ENCODE measurements around the gene NDST1. TPM values are rescaled to one million over a fixed set of nuclear protein-coding genes. Genes with fewer than 3 reads are reported as not detected.

Gene NDST1
- total RNA-seq, 2 donors from 2014 or later: 3.4 to 3.5 TPM

DNA sequence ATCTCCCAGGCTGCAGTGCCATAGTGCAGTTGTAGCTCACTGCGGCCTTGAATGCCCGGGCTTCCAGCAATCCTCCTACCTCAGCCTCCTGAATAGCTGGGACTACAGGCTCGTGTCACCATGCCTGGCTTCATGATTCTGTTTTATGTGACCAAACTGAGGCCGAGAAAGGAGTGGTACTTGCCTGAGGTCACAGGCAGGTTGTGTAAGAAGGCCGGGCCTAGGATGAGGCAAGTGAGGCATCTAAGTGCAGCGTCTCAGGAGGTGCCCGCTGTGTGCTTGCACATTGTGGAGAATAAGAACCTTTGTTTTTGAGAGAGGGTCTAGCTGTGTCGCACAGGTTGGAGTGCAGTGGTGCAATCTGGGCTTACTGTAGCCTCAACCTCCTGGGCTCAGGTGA is 2.1 kb upstream of the NDST1 start:
- no peak for ATAC-seq (replicated peaks in 1 of 2)
- Mint-ChIP-seq H3K9me3 (no peaks in the 10 kb centered on the region), H3K4me3 (no peak overlapping the region), H3K27me3 (ENCODE audit: low read depth) (no peaks in the 10 kb centered on the region), H3K4me1 (ENCODE audit: low read depth) (no peaks in the 10 kb centered on the region), H3K36me3 (ENCODE audit: insufficient read depth in 2 of 2) (no peaks in the 10 kb centered on the region), H3K27ac (no peak overlapping the region)
- DNase-seq: no peak

DNA sequence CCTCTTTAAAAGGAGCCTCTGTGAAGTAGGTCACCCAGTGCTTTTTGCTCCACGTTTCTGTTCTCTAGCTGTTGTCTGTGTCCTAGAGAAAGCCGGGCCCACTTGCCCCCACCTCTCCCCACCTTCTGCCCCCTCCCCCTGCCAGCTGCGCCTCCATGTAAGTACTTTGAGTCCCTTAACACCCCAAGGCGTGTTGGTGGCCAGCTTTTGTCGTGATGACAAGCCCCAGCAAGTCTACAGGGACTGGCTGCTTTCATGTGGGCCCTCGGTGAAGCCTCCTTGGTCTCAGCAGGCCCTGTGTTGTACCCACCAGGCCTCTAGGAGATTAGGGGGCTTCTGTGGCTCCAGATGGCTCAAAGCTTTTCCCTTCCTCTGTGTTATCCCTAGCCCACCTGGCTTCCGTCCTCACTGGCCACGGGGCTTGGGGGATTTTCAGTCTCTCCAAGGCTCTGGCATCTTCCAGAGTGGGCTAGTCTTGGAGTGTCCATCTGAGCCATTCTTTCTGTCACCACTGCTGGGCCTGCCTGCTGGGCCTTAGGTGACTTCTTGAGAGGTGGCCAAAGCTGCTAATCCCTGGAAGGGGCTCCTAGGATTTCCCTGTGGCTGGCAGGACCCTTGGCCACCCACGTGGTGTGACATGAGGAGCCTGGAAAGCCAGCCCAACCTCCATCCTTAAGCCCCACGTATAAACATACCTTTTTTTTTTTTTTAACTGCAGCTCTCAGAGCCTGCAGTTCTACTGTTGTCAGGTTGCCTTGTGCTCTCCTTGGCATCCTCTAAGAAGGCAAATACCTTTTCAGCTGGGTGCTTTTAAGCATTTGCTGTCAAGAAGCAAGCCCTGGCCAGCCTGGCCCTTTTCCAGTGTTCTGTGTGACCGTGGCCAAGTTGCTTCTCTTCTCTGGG is 1.1 kb upstream of the NDST1 start:
- no peaks in the 10 kb centered on the region for H3K27me3 Mint-ChIP-seq (ENCODE audit: low read depth)

GRCh38 chr5:150508277-150508640 is 328 bp downstream of the NDST1 start:
- H3K4me1 Mint-ChIP-seq (ENCODE audit: low read depth): no peaks in the 10 kb centered on the region
- H3K27me3 Mint-ChIP-seq (ENCODE audit: low read depth): no peaks in the 10 kb centered on the region
- H3K9me3 Mint-ChIP-seq: no peaks in the 10 kb centered on the region
- H3K27ac Mint-ChIP-seq: no peak overlapping the region
- no peak for ATAC-seq (replicated peaks in 1 of 2)
- no peaks in the 10 kb centered on the region for H3K36me3 Mint-ChIP-seq (ENCODE audit: insufficient read depth in 2 of 2)
- no peak overlapping the region for H3K4me3 Mint-ChIP-seq
- no peak for DNase-seq

More for the DNA sequence above, 1.1 kb upstream of the NDST1 start:
- no peak overlapping the region for H3K27ac Mint-ChIP-seq
- no peaks in the 10 kb centered on the region for H3K36me3 Mint-ChIP-seq (ENCODE audit: insufficient read depth in 2 of 2)
- no peak for ATAC-seq (replicated peaks in 1 of 2)
- no peak for DNase-seq
- H3K4me3 Mint-ChIP-seq: no peak overlapping the region
- H3K9me3 Mint-ChIP-seq: no peaks in the 10 kb centered on the region
- H3K4me1 Mint-ChIP-seq (ENCODE audit: low read depth): no peaks in the 10 kb centered on the region

GRCh38 chr5:150508828-150509227 is 897 bp downstream of the NDST1 start:
- DNase-seq (no peak), ATAC-seq (replicated peaks in 1 of 2) (no peak)
- H3K9me3 Mint-ChIP-seq: no peaks in the 10 kb centered on the region
- no peaks in the 10 kb centered on the region for H3K36me3 Mint-ChIP-seq (ENCODE audit: insufficient read depth in 2 of 2)
- no peaks in the 10 kb centered on the region for H3K4me1 Mint-ChIP-seq (ENCODE audit: low read depth)
- H3K4me3 Mint-ChIP-seq: no peak overlapping the region
- H3K27ac Mint-ChIP-seq: no peak overlapping the region
- no peaks in the 10 kb centered on the region for H3K27me3 Mint-ChIP-seq (ENCODE audit: low read depth)

DNA sequence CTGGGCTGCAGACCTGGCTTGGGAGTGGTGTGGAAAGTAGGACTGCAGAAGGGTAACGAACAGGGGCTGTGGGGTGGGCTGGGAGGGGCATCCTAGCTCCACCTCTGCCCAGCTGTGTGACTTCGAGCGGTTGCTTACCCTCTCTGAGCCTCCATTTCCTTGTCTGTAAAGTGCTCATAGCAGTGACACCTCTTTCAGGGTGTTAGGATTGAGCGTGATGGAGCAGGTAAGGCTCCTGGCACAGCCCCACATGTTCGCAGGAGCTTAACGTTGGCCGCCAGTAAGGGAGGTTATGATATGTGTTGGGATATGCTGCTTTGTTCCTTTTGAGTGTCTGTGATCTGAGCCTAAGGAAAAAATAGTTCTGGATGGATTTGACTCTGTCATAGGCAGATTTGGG is 2.1 kb downstream of the NDST1 start:
- DNase-seq (no peak), ATAC-seq (replicated peaks in 1 of 2) (no peak)
- Mint-ChIP-seq H3K27me3 (ENCODE audit: low read depth) (no peaks in the 10 kb centered on the region), H3K9me3 (no peaks in the 10 kb centered on the region), H3K4me3 (no peak overlapping the region), H3K4me1 (ENCODE audit: low read depth) (no peaks in the 10 kb centered on the region), H3K36me3 (ENCODE audit: insufficient read depth in 2 of 2) (no peaks in the 10 kb centered on the region), H3K27ac (no peak overlapping the region)

DNA sequence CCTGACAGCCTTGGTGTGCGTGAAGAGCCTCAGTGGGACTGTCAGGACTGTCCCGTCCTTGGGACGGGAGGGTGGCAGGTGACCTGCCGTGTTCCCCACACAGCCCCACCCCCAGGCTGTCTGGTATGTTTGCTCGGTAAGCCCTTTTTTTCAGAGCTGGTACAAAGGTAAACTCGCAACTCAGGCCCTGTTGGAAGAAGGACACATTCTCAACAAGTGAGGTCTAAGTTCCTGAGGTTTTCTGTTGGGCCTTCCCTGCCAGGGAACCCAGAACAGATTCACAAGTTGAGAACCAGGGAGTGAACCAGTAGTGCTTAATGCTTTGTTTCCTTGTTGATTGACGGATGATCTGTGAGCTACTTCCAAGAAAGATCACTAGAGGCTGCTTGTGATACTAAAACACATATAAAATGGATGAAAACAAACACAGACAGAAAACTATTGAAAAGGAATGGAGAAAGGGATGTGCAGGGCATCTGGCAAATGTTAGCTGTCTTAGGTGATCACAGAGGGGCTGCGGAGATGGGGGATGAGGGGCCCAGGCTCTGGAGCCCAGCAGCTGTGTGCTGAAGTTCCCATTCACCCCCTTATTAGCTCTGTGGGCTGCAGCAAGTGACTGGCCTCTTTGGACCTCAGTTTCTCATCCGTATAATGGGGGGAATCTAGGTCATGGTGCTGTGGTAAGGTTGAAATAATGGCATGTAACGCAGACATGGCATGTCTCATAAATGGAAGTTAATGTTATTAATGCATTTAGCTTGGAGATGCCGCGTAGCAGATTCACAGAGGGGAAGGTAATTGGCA is 2.7 kb downstream of the NDST1 start:
- DNase-seq (no peak), ATAC-seq (replicated peaks in 1 of 2) (no peak)
- H3K36me3 Mint-ChIP-seq (ENCODE audit: insufficient read depth in 2 of 2): no peaks in the 10 kb centered on the region
- H3K9me3 Mint-ChIP-seq: no peaks in the 10 kb centered on the region
- no peaks in the 10 kb centered on the region for H3K27me3 Mint-ChIP-seq (ENCODE audit: low read depth)
- H3K4me1 Mint-ChIP-seq (ENCODE audit: low read depth): no peaks in the 10 kb centered on the region
- H3K27ac Mint-ChIP-seq: no peak overlapping the region
- H3K4me3 Mint-ChIP-seq: no peak overlapping the region

GRCh38 chr5:150511578-150512367 is 3.8 kb downstream of the NDST1 start:
- no peak for DNase-seq
- Mint-ChIP-seq H3K9me3 (no peaks in the 10 kb centered on the region), H3K4me1 (ENCODE audit: low read depth) (no peaks in the 10 kb centered on the region), H3K36me3 (ENCODE audit: insufficient read depth in 2 of 2) (no peaks in the 10 kb centered on the region), H3K27me3 (ENCODE audit: low read depth) (no peaks in the 10 kb centered on the region), H3K27ac (no peak overlapping the region), H3K4me3 (no peak overlapping the region)
- ATAC-seq (replicated peaks in 1 of 2): no peak

GRCh38 chr5:150512368-150512747 is 4.4 kb downstream of the NDST1 start:
- ATAC-seq (replicated peaks in 1 of 2) (no peak), DNase-seq (no peak)
- no peak overlapping the region for H3K4me3 Mint-ChIP-seq
- no peaks in the 10 kb centered on the region for H3K36me3 Mint-ChIP-seq (ENCODE audit: insufficient read depth in 2 of 2)
- no peaks in the 10 kb centered on the region for H3K27me3 Mint-ChIP-seq (ENCODE audit: low read depth)
- H3K27ac Mint-ChIP-seq: no peak overlapping the region
- H3K9me3 Mint-ChIP-seq: no peaks in the 10 kb centered on the region
- no peaks in the 10 kb centered on the region for H3K4me1 Mint-ChIP-seq (ENCODE audit: low read depth)

DNA sequence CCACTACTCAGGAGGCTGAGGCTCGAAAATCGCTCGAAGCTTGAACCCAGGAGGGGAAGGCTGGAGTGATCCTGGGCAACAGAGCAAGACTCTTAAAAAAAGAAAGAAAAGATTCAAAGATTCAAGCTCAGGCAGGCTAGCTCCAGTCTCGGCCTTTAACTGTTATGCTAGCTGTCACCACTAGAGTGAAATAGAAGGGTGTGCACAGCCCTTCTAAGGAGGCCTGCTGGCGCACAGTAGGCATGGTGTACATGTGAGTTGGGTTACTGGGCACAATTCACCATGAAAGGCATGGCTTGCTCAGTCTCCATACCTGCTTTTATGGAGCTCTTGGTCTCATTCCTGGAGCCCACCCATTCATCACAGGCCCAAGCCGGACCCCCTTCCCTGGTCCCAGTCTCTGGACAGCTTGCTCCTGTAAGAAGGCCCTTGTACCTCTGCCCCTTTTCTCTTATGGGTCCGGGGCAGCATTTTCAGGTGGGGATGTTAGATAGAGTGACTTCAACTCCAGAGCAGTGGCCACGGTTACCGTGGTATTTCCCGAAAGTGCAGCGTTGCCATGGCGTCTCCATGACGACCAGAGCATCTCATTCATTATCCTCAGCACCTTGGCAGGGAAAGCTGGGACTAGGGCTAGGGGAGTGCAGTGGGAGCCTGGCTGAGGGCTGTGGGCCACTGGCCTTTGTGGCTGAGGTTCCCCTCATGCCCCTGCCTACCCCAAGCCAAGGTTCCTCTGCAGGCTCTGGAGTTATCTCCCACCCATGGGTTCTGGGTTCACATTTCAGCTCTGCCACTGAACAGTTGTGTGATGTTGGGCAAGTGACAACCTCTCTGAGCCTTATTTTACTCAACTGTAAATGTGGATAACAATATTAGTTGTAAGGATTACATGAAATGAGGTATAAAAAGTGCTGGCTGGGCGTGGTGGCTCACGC is 5.7 kb downstream of the NDST1 start:
- Mint-ChIP-seq H3K27me3 (ENCODE audit: low read depth) (no peaks in the 10 kb centered on the region), H3K4me1 (ENCODE audit: low read depth) (no peaks in the 10 kb centered on the region), H3K9me3 (no peaks in the 10 kb centered on the region), H3K4me3 (no peak overlapping the region), H3K36me3 (ENCODE audit: insufficient read depth in 2 of 2) (no peaks in the 10 kb centered on the region), H3K27ac (no peak overlapping the region)
- DNase-seq (no peak), ATAC-seq (replicated peaks in 1 of 2) (no peak)

DNA sequence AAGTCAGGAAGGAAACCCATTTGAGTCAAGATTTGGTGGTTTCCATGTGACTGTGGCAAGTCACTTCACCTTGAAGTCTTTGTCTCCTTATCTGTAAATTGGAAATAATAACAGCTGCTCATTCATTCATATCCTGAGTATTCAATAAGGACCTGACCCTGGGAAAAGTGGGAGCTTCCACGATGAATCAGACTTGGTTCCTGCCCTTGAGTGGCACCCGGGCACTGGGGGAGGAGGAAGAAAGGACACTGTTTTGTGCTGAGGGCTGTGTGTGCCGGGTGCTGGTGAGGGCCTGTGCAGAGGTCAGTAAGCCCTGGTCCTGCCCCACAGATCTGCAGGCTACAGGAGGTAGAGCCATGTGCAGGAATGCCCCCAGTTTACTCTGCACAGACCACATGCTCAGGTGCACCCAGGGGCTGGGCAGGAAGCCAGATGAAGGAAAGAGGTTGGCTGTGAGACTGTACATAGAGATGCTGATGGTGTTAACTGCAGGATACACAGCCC is 6.8 kb downstream of the NDST1 start:
- ATAC-seq (replicated peaks in 1 of 2) (no peak), DNase-seq (no peak)
- no peaks in the 10 kb centered on the region for H3K36me3 Mint-ChIP-seq (ENCODE audit: insufficient read depth in 2 of 2)
- no peaks in the 10 kb centered on the region for H3K9me3 Mint-ChIP-seq
- no peak overlapping the region for H3K4me3 Mint-ChIP-seq
- H3K27me3 Mint-ChIP-seq (ENCODE audit: low read depth): no peaks in the 10 kb centered on the region
- no peaks in the 10 kb centered on the region for H3K4me1 Mint-ChIP-seq (ENCODE audit: low read depth)
- H3K27ac Mint-ChIP-seq: no peak overlapping the region

DNA sequence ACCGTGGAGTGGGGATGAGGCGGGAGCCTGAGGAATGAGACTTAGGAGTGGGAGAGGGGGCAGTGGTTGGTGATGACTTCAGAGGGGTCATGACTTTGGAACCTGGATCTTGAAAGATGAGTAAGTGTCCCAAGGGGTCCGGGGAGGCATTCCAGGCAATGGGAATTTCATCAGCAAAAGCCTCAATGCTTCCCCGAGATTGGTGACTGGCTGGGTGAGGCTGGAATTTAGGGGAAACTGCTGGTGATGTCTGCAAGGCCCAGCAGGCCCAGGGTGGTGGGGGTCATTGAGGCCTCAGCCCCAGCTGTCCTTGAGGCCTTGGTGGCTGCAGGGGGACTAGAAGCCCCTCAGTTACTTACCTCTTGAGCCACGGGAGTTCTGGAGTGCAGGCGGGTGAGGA is 7.5 kb downstream of the NDST1 start:
- no peaks in the 10 kb centered on the region for H3K36me3 Mint-ChIP-seq (ENCODE audit: insufficient read depth in 2 of 2)
- no peak overlapping the region for H3K4me3 Mint-ChIP-seq
- no peak overlapping the region for H3K27ac Mint-ChIP-seq
- H3K9me3 Mint-ChIP-seq: no peaks in the 10 kb centered on the region
- ATAC-seq (replicated peaks in 1 of 2) (no peak), DNase-seq (no peak)
- no peaks in the 10 kb centered on the region for H3K4me1 Mint-ChIP-seq (ENCODE audit: low read depth)
- no peaks in the 10 kb centered on the region for H3K27me3 Mint-ChIP-seq (ENCODE audit: low read depth)

DNA sequence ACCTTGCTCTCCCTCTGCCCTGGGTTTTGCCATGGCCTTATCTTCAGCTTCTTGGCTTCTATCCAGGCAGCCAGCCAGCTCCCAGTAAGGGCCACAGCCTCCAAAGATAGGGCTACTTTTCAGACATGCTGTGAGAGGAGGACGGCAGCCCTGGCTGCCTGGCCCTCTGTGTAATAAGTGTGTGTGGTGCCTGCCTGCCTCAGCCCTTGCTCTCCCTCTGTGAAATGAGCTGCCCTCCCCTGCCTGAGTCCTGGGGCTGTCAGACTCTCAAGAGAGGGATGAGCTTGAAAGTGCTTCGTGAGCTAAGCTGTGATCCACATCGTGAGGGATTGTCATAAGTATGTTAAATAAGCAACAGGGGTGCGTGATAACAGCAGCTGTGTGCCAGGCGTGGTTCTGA is 8.1 kb downstream of the NDST1 start:
- Mint-ChIP-seq H3K4me3 (no peak overlapping the region), H3K9me3 (no peaks in the 10 kb centered on the region), H3K4me1 (ENCODE audit: low read depth) (no peaks in the 10 kb centered on the region), H3K27ac (no peak overlapping the region), H3K27me3 (ENCODE audit: low read depth) (no peaks in the 10 kb centered on the region), H3K36me3 (ENCODE audit: insufficient read depth in 2 of 2) (no peaks in the 10 kb centered on the region)
- ATAC-seq (replicated peaks in 1 of 2): no peak
- no peak for DNase-seq

All from activated T-cell treated with anti-CD3 and anti-CD28 coated beads, Interleukin-2, amount 50 U/mL, for 72 hours (primary cell).